Astrocyte (in vitro differentiated cells and primary cell): Measurements from ENCODE around the gene KREMEN1. TPM values are rescaled to one million over a fixed set of nuclear protein-coding genes. Genes with fewer than 3 reads are reported as not detected.

ENCODE experiments used
- DNase-seq: peaks from one replicate; pipeline ENCODE4 v3.0.0-alpha.2; 2010; ENCODE audit warnings: low read depth
- FAIRE-seq: peaks from 2 replicates; lab custom pipeline; 2011; peaks lifted over from hg19 to GRCh38; lab: Jason Lieb, UNC
- H2AFZ ChIP-seq: 2 replicates; pipeline ENCODE4 v1.6.0; 2012; ENCODE audit warnings: low read depth, low read length, inconsistent platforms
- H3K27ac ChIP-seq: 2 replicates; pipeline ENCODE4 v1.5.1; 2011; ENCODE audit warnings: low read depth, low read length, inconsistent platforms
- H3K27me3 ChIP-seq: 2 replicates; pipeline ENCODE4 v1.6.0; 2011; ENCODE audit warnings: low read length, inconsistent platforms; ENCODE audit not compliant: insufficient read depth
- H3K36me3 ChIP-seq: 2 replicates; pipeline ENCODE4 v1.5.1; 2011; ENCODE audit warnings: low read length, inconsistent platforms; ENCODE audit not compliant: insufficient read depth
- H3K4me1 ChIP-seq: 2 replicates; pipeline ENCODE4 v1.5.1; 2011; ENCODE audit warnings: low read length, inconsistent platforms; ENCODE audit not compliant: insufficient read depth
- H3K4me2 ChIP-seq: 2 replicates; pipeline ENCODE4 v1.6.0; 2012; ENCODE audit warnings: low read length, inconsistent platforms
- H3K4me3 ChIP-seq: 2 replicates; pipeline ENCODE4 v1.5.1; 2011; ENCODE audit warnings: low read depth, mild to moderate bottlenecking, low read length, inconsistent platforms; ENCODE audit not compliant: insufficient read depth
- H3K79me2 ChIP-seq: 2 replicates; pipeline ENCODE4 v1.6.0; 2012; ENCODE audit warnings: mild to moderate bottlenecking, low read length, inconsistent platforms; ENCODE audit not compliant: insufficient read depth
- H3K9ac ChIP-seq: 2 replicates; pipeline ENCODE4 v1.6.0; 2012; ENCODE audit warnings: mild to moderate bottlenecking, low read length, inconsistent platforms
- H3K9me3 ChIP-seq: 2 replicates; pipeline ENCODE4 v1.5.1; 2012; ENCODE audit warnings: low read depth, mild to moderate bottlenecking, low read length, inconsistent platforms; ENCODE audit not compliant: insufficient read depth
- H4K20me1 ChIP-seq: 2 replicates; pipeline ENCODE4 v1.6.0; 2012; ENCODE audit warnings: low read length, inconsistent platforms; ENCODE audit not compliant: insufficient read depth
- H3K27ac Mint-ChIP-seq: one replicate; pipeline ENCODE4 v1.8.0; 2021; ENCODE audit warnings: mild to moderate bottlenecking, mixed read lengths; ENCODE audit not compliant: unreplicated experiment
- H3K27me3 Mint-ChIP-seq: one replicate; pipeline ENCODE4 v1.8.0; 2021; ENCODE audit warnings: low read depth, mixed read lengths; ENCODE audit not compliant: unreplicated experiment
- H3K36me3 Mint-ChIP-seq: one replicate; pipeline ENCODE4 v1.8.0; 2021; ENCODE audit warnings: low read depth, mixed read lengths; ENCODE audit not compliant: unreplicated experiment
- H3K4me1 Mint-ChIP-seq: one replicate; pipeline ENCODE4 v1.8.0; 2021; ENCODE audit warnings: low read depth, mixed read lengths; ENCODE audit not compliant: unreplicated experiment
- H3K4me3 Mint-ChIP-seq: one replicate; pipeline ENCODE4 v1.8.0; 2021; ENCODE audit warnings: mild to moderate bottlenecking, moderate library complexity, mixed read lengths; ENCODE audit not compliant: unreplicated experiment
- H3K9me3 Mint-ChIP-seq: one replicate; pipeline ENCODE4 v1.8.0; 2021; ENCODE audit warnings: mild to moderate bottlenecking, mixed read lengths; ENCODE audit not compliant: unreplicated experiment
- EZH2 ChIP-seq: IDR thresholded peaks from 2 replicates; pipeline ENCODE4 v1.6.1; 2012; ENCODE audit warnings: mild to moderate bottlenecking, low read length, inconsistent platforms; ENCODE audit not compliant: insufficient read depth
- total RNA-seq: library from RNA; stranded (reverse); gene quantifications from 2 replicates; pipeline ENCODE4 v1.2.1, GENCODE V29; 2021
- TF ChIP-seq, protein P1 (sequence below): IDR thresholded peaks from 2 replicates; pipeline ENCODE4 v1.5.1; 2011; ENCODE audit warnings: low read depth, mild to moderate bottlenecking, inconsistent platforms, low read length, moderate library complexity; ENCODE audit not compliant: insufficient read depth

KREMEN1 gene
- total RNA-seq, 1 donor from 2014 or later, result 3.3 TPM

GRCh38 chr22:29026579-29026978, 46.3 kb upstream of the KREMEN1 start:
- no peak for FAIRE-seq
- Mint-ChIP-seq H3K9me3 (no peaks in the 10 kb centered on the region), H3K27ac (peak overlapping the region; percentile 26), H3K36me3 (no peaks in the 10 kb centered on the region), H3K27me3 (no peaks in the 10 kb centered on the region), H3K4me1 (peaks cover 25% of the 10 kb centered on the region), H3K4me3 (no peak overlapping the region)
- no peak overlapping the region for H3K9ac ChIP-seq
- H2AFZ ChIP-seq, result no peak overlapping the region
- DNase-seq, result no peak
- no peaks in the 10 kb centered on the region for H3K27me3 ChIP-seq
- no peaks in the 10 kb centered on the region for H4K20me1 ChIP-seq
- no peak for TF ChIP-seq EZH2
- TF ChIP-seq, protein P1, sequence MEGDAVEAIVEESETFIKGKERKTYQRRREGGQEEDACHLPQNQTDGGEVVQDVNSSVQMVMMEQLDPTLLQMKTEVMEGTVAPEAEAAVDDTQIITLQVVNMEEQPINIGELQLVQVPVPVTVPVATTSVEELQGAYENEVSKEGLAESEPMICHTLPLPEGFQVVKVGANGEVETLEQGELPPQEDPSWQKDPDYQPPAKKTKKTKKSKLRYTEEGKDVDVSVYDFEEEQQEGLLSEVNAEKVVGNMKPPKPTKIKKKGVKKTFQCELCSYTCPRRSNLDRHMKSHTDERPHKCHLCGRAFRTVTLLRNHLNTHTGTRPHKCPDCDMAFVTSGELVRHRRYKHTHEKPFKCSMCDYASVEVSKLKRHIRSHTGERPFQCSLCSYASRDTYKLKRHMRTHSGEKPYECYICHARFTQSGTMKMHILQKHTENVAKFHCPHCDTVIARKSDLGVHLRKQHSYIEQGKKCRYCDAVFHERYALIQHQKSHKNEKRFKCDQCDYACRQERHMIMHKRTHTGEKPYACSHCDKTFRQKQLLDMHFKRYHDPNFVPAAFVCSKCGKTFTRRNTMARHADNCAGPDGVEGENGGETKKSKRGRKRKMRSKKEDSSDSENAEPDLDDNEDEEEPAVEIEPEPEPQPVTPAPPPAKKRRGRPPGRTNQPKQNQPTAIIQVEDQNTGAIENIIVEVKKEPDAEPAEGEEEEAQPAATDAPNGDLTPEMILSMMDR, result no peak
- H3K27ac ChIP-seq, result no peak overlapping the region
- no peak overlapping the region for H3K4me2 ChIP-seq
- H3K79me2 ChIP-seq, result no peaks in the 10 kb centered on the region
- no peaks in the 10 kb centered on the region for H3K36me3 ChIP-seq
- peaks cover 10% of the 10 kb centered on the region for H3K4me1 ChIP-seq
- H3K4me3 ChIP-seq, result no peak overlapping the region
- no peaks in the 10 kb centered on the region for H3K9me3 ChIP-seq

GRCh38 chr22:29028468-29028867, 44.4 kb upstream of the KREMEN1 start:
- FAIRE-seq (no peak), DNase-seq (no peak)
- Histone ChIP-seq H3K4me1 (peaks cover 24% of the 10 kb centered on the region), H4K20me1 (no peaks in the 10 kb centered on the region), H3K27ac (no peak overlapping the region), H3K79me2 (no peaks in the 10 kb centered on the region), H3K27me3 (no peaks in the 10 kb centered on the region), H3K9me3 (no peaks in the 10 kb centered on the region), H3K9ac (no peak overlapping the region), H3K36me3 (no peaks in the 10 kb centered on the region), H3K4me2 (no peak overlapping the region), H3K4me3 (no peak overlapping the region), H2AFZ (no peak overlapping the region)
- H3K9me3 Mint-ChIP-seq, result no peaks in the 10 kb centered on the region
- H3K4me3 Mint-ChIP-seq, result no peak overlapping the region
- H3K27ac Mint-ChIP-seq, result no peak overlapping the region
- no peaks in the 10 kb centered on the region for H3K36me3 Mint-ChIP-seq
- H3K27me3 Mint-ChIP-seq, result no peaks in the 10 kb centered on the region
- peaks cover 24% of the 10 kb centered on the region for H3K4me1 Mint-ChIP-seq
- TF ChIP-seq EZH2, result no peak
- TF ChIP-seq, protein P1, result no peak

GRCh38 chr22:29029202-29030000, 43.4 kb upstream of the KREMEN1 start:
- peak overlapping the region; percentile 97 for H3K27ac ChIP-seq
- peak overlapping the region; percentile 35 for H3K27ac Mint-ChIP-seq

More at GRCh38 chr22:29029202-29030000, 43.4 kb upstream of the KREMEN1 start:
- peaks cover 24% of the 10 kb centered on the region for H3K4me1 ChIP-seq
- Mint-ChIP-seq H3K27me3 (no peaks in the 10 kb centered on the region), H3K9me3 (no peaks in the 10 kb centered on the region), H3K36me3 (no peaks in the 10 kb centered on the region), H3K4me3 (no peak overlapping the region), H3K4me1 (peaks cover 21% of the 10 kb centered on the region)
- FAIRE-seq, result no peak
- no peaks in the 10 kb centered on the region for H3K9me3 ChIP-seq
- no peaks in the 10 kb centered on the region for H3K36me3 ChIP-seq
- peak overlapping the region; percentile 82 for H3K4me2 ChIP-seq
- TF ChIP-seq, protein P1, result no peak
- no peak for TF ChIP-seq EZH2
- no peak for DNase-seq
- H3K27me3 ChIP-seq, result no peaks in the 10 kb centered on the region
- no peaks in the 10 kb centered on the region for H3K79me2 ChIP-seq
- H2AFZ ChIP-seq, result no peak overlapping the region
- H3K9ac ChIP-seq, result peak overlapping the region; percentile 82
- peak overlapping the region; percentile 42 for H3K4me3 ChIP-seq
- H4K20me1 ChIP-seq, result no peaks in the 10 kb centered on the region
